ENCODE data around the gene FGD3.

The FGD3 gene

GRCh38 chr9:92974161-92974661 is 26.9 kb downstream of the FGD3 start:
- POLR2A ChIA-PET: no interaction called here
- CTCF ChIA-PET: no interaction called here
- no peak for DNase-seq (ENCODE audit: extremely low spot score)
- TF ChIP-seq SUZ12 (IDR thresholded peaks at IDR 0.05): no peak
- no peak for TF ChIP-seq ARNT (IDR thresholded peaks at IDR 0.05)
- TF ChIP-seq, protein P1, sequence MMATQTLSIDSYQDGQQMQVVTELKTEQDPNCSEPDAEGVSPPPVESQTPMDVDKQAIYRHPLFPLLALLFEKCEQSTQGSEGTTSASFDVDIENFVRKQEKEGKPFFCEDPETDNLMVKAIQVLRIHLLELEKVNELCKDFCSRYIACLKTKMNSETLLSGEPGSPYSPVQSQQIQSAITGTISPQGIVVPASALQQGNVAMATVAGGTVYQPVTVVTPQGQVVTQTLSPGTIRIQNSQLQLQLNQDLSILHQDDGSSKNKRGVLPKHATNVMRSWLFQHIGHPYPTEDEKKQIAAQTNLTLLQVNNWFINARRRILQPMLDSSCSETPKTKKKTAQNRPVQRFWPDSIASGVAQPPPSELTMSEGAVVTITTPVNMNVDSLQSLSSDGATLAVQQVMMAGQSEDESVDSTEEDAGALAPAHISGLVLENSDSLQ (IDR thresholded peaks at IDR 0.05): no peak
- no peak for TF ChIP-seq HDGF (IDR thresholded peaks at IDR 0.05; ENCODE audit: borderline replicate concordance)
- no peak for TF ChIP-seq FOXA1 (IDR thresholded peaks at IDR 0.05)
- no peak for TF ChIP-seq ELF4 (IDR thresholded peaks at IDR 0.05)
- TF ChIP-seq SP1 (IDR thresholded peaks at IDR 0.05): no peak
- TF ChIP-seq CTBP1 (IDR thresholded peaks at IDR 0.05; ENCODE audit: borderline replicate concordance): no peak
- TF ChIP-seq NFRKB (IDR thresholded peaks at IDR 0.05): no peak
- TF ChIP-seq FOXK2 (IDR thresholded peaks at IDR 0.05): no peak
- TF ChIP-seq ZNF384 (IDR thresholded peaks at IDR 0.05): no peak
- TF ChIP-seq BHLHE40 (IDR thresholded peaks at IDR 0.05; ENCODE audit: borderline replicate concordance): no peak
- TF ChIP-seq TARDBP (IDR thresholded peaks at IDR 0.05): no peak
- TF ChIP-seq L3MBTL2 (conservative IDR thresholded peaks at IDR 0.05): no peak
- no peak for TF ChIP-seq FOXM1 (IDR thresholded peaks at IDR 0.05; ENCODE audit: borderline replicate concordance)
- TF ChIP-seq LEF1 (IDR thresholded peaks at IDR 0.05; ENCODE audit: borderline replicate concordance): no peak

DNA sequence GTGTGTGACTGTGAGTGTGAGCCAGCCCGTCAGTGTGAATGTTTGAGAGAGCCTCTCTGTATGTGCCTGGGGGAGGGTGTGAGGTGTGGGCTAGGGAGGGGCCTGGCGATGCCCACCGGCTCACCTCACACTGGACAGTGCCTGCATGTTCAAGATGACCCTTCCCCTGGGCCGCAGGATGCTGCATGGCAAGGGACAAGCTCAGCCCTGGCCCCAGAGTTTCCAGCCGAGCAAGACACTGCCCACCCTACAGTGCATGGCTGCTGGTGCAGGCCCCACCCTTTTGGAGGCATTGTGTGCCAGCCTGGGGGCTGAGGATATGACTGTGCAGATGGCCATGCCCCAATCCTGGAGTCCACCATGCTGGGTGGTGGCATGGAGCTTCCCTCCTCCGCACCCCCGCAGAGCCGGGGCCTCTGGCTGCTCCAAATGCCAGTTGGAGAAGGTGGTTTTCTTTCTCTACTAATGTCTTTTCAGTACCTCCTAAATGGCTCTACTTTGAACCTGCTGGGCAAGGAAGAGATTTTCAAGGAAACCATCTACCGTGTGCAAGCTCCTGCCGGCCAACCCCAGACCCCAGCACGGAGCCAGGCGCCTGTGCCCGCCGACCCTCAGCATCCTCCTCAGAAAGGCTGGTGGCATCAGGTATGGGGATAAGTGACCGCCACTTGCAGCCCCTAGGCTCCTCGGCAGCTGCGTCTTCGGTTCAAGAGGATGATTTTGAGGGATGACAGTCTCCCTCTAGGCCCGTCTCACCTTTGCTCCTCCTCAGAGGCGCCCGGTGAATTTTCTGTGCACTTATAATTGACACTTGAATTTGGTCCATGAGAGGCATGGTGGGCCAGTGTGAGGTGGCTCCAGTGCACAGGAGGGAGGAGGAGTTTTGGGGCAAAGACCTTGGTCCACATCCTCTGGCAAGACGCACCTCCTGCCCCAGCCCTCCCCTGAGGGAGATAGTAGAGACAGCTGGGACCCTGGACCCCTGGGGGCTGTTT is 27.7 kb downstream of the FGD3 start:
- CTCF ChIA-PET: no interaction called here
- no peak for TF ChIP-seq LEF1 (IDR thresholded peaks at IDR 0.05; ENCODE audit: borderline replicate concordance)
- POLR2A ChIA-PET: no interaction called here
- DNase-seq (ENCODE audit: extremely low spot score): no peak

DNA sequence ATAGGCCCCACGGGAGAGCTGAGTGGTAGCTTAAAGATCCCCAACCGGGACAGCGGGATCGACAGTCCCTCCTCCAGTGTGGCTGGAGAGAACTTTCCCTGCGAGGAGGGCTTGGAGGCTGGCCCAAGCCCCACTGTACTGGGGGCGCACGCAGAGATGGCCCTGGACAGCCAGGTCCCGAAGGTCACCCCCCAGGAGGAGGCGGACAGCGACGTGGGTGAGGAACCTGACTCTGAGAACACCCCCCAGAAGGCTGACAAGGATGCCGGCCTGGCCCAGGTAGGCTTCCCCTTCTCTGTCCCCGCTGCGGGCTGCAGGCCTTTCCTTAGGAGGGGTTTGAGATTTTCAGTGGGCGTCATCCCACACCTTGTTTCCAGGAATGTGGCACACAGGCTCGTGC is 29.1 kb downstream of the FGD3 start:
- CTCF ChIA-PET: interaction anchor here (0.5 kb wide), 1 partner anchor 137 kb away, joined by 3 read pairs; no protein-coding TSS in a partner anchor
- no peak for TF ChIP-seq SP1 (IDR thresholded peaks at IDR 0.05)
- TF ChIP-seq, protein P1 (IDR thresholded peaks at IDR 0.05): no peak
- no peak for TF ChIP-seq L3MBTL2 (conservative IDR thresholded peaks at IDR 0.05)
- no peak for TF ChIP-seq FOXA1 (IDR thresholded peaks at IDR 0.05)
- no peak for TF ChIP-seq SUZ12 (IDR thresholded peaks at IDR 0.05)
- TF ChIP-seq TARDBP (IDR thresholded peaks at IDR 0.05): no peak
- TF ChIP-seq NFRKB (IDR thresholded peaks at IDR 0.05): no peak
- POLR2A ChIA-PET: no interaction called here
- DNase-seq (ENCODE audit: extremely low spot score): peak; percentile 1

DNA sequence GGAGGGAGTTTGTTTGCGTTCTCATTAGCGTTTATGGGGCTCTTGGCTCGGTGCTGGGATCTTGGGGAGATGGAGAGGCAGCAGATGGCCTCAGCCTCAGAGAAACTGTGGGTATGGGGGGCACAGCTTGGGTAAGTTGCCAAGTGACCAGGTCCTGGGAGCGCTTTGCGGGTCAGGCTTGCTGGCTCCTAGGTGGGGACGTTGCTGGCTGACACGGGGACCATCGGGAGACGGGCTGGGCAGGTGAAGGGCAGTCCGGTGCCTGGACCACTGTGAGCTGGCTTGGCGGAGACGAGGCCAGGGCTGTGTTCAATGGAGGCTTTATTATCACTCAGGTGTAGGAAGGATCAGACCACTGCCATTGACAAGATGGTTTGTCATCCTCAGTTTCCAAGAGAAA is 30.0 kb downstream of the FGD3 start:
- DNase-seq (ENCODE audit: extremely low spot score): no peak
- ChIA-PET POLR2A (no interaction called here), CTCF (no interaction called here)
- no peak for TF ChIP-seq SP1 (IDR thresholded peaks at IDR 0.05)
- TF ChIP-seq BHLHE40 (IDR thresholded peaks at IDR 0.05; ENCODE audit: borderline replicate concordance): no peak
- TF ChIP-seq ZNF384 (IDR thresholded peaks at IDR 0.05): no peak
- no peak for TF ChIP-seq FOXK2 (IDR thresholded peaks at IDR 0.05)
- TF ChIP-seq L3MBTL2 (conservative IDR thresholded peaks at IDR 0.05): no peak
- TF ChIP-seq, protein P1 (IDR thresholded peaks at IDR 0.05): no peak
- TF ChIP-seq TARDBP (IDR thresholded peaks at IDR 0.05): no peak

DNA sequence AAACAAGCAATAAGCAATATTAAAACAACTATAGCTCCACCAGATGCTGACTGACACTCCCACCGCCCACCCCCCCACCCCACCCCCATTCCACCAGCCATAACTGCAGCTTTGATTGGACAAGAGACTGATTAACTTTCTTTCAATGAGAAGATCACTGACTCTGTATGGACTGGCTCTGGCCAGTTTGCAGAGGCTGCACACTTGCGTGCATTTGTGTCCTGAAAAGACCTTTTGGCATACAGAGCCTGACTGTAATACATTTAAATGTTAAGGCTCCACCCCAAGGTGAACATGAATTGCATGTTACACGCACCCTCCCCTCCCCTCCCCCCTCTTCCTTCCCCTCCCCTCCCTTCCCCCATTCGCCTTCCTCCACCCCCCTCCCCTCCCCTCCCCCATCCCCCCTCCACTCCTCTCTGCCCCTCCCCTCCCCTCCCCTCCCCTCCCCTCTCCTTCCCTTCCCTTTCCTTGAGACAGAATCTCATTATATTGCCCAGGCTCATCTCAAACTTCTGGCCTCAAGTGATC is 31.1 kb downstream of the FGD3 start:
- no peak for TF ChIP-seq NFRKB (IDR thresholded peaks at IDR 0.05)
- TF ChIP-seq SUZ12 (IDR thresholded peaks at IDR 0.05): no peak
- TF ChIP-seq FOXM1 (IDR thresholded peaks at IDR 0.05; ENCODE audit: borderline replicate concordance): no peak
- TF ChIP-seq SP1 (IDR thresholded peaks at IDR 0.05): no peak
- no peak for TF ChIP-seq L3MBTL2 (conservative IDR thresholded peaks at IDR 0.05)
- TF ChIP-seq HDGF (IDR thresholded peaks at IDR 0.05; ENCODE audit: borderline replicate concordance): no peak
- TF ChIP-seq, protein P1 (IDR thresholded peaks at IDR 0.05): no peak
- no peak for TF ChIP-seq LEF1 (IDR thresholded peaks at IDR 0.05; ENCODE audit: borderline replicate concordance)
- TF ChIP-seq ELF4 (IDR thresholded peaks at IDR 0.05): no peak
- no peak for DNase-seq (ENCODE audit: extremely low spot score)
- ChIA-PET CTCF (no interaction called here), POLR2A (no interaction called here)

Data from HEK293T (cell line).